NCI-H2196 treated with DMSO at 0.1 percent for 48 hours (cell line): ENCODE data around the gene CDHR5.

Experiments
- DNase-seq: peaks from one replicate; lab custom pipeline; 2025; ENCODE audit not compliant: unreplicated experiment; lab: John Stamatoyannopoulos, UW

Gene CDHR5

DNA sequence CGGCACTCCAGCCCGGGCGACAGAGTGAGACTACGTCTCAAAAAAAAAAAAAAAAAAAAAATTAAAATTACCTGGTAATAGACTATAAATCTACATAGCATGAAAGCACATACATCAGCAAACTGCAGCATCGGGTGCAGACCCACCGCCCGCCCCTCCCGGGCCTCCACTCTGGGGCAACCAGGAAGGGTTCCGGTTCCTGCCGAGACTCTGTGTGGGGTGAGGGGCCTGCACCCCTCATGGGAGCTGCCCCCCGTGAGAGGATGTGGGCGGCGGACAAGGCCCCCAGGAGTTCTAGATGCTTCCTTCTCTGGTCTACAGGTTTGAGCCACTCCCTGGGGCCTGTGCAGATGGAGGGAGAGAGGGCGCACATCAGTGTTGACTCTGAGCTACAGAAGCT is 21.5 kb upstream of the CDHR5 start:
- DNase-seq: no peak

DNA sequence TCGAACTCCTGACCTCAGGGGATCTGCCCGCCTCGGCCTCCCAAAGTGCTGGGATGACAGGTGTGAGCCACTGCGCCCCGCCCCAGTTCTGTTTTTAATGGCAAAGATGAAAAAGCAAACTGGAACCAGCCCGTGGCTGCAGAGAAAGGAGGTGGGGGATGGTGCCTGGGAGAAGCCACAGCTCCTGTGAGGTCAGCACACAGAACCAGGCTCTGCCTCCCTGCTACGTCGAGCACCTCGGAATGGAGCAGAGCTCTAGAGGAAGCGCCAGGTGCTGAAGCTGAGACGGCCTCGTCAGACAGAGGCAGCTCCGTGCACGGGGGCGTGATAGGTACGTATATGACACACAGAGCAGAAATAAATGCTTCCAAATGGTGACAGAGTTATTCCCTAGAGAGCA is 20.8 kb upstream of the CDHR5 start:
- no peak for DNase-seq

- DNase-seq: no peak
These were observed 19.3 kb upstream of the CDHR5 start for GRCh38 chr11:643849-644738.

GRCh38 chr11:643366-643765 is 18.6 kb upstream of the CDHR5 start:
- DNase-seq: no peak

- no peak for DNase-seq
These were observed 17.1 kb upstream of the CDHR5 start for GRCh38 chr11:641806-642370.

DNA sequence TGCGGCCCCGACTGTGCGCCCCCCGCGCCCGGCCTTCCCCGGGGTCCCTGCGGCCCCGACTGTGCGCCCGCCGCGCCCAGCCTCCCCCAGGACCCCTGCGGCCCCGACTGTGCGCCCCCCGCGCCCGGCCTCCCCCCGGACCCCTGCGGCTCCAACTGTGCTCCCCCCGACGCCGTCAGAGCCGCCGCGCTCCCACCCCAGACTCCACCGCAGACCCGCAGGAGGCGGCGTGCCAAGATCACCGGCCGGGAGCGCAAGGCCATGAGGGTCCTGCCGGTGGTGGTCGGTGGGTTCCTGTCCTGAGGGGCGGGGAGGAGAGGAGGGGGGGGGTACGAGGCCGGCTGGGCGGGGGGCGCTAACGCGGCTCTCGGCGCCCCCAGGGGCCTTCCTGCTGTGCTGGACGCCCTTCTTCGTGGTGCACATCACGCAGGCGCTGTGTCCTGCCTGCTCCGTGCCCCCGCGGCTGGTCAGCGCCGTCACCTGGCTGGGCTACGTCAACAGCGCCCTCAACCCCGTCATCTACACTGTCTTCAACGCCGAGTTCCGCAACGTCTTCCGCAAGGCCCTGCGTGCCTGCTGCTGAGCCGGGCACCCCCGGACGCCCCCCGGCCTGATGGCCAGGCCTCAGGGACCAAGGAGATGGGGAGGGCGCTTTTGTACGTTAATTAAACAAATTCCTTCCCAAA is 15.4 kb upstream of the CDHR5 start:
- no peak for DNase-seq

- DNase-seq: no peak
These were observed 14.7 kb upstream of the CDHR5 start for GRCh38 chr11:639332-639955.

DNA sequence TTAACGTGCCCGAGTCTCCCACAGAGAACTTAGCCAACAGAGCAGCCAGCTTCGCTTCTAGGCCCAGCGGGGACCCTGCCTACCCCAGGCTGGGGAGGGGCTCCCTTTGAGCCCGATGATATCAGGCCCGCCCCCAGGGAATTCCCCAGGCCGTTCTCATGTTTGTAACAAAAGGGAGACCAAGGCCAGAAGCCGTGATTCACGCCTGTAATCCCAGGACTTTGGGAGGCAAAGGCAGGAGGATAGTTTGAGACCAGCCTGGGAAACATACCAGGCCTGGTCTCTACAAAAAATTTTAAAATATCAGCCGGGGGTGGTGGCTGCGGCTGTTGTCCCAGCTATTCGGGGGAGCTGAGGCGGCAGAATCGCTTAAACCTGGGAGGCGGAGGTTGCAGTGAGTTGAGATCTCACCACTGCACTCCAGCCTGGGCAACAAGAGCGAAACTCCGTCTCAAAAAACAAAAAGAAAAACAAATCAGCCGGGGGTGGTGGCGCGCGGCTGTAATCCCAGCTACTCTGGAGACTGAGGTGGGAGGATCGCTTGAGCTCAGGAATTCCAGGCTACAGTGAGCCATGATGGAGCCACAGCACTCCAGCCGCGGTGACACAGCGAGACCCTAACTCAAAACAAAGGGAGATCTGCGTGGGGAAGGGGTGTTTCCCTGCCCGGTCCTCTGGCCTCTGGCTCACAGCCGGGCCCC is 14.0 kb upstream of the CDHR5 start:
- DNase-seq: no peak

GRCh38 chr11:637593-638521 is 13.1 kb upstream of the CDHR5 start:
- DNase-seq: no peak

DNA sequence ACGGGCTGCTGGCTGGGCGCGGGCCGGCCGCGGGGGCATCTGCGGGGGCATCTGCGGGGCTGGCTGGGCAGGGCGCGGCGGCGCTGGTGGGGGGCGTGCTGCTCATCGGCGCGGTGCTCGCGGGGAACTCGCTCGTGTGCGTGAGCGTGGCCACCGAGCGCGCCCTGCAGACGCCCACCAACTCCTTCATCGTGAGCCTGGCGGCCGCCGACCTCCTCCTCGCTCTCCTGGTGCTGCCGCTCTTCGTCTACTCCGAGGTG is 12.5 kb upstream of the CDHR5 start:
- no peak for DNase-seq

DNA sequence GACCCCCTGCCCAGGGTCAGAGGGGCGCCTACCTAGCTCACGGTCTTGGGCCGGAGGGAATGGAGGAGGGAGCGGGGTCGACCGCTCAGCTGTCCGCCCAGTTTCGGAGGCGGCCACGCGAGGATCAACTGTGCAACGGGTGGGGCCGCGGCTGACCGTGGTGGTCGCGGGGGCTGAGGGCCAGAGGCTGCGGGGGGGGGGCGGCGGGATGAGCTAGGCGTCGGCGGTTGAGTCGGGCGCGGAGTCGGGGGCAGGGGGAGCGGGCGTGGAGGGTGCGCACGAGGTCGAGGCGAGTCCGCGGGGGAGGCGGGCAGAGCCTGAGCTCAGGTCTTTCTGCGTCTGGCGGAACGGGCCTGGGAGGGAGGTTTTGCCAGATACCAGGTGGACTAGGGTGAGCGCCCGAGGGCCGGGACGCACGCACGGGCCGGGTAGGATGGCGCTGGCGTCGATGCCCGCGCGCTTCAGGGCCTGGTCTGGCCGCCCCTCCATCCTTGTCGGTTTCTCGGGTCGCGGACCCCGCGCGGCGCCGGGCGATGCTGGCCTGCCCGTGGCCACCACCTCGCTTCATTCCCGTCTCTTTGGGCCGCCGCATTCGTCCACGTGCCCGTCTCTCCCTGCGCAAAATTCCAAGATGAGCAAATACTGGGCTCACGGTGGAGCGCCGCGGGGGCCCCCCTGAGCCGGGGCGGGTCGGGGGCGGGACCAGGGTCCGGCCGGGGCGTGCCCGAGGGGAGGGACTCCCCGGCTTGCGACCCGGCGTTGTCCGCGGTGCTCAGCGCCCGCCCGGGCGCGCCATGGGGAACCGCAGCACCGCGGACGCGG is 12.0 kb upstream of the CDHR5 start, which contains the start of gene DRD4:
TSS of gene DRD4 (plus strand) at position 759 of the 822 bp plus-strand sequence. CDS start at position 795, 36 bp downstream.
- DNase-seq: no peak

DNA sequence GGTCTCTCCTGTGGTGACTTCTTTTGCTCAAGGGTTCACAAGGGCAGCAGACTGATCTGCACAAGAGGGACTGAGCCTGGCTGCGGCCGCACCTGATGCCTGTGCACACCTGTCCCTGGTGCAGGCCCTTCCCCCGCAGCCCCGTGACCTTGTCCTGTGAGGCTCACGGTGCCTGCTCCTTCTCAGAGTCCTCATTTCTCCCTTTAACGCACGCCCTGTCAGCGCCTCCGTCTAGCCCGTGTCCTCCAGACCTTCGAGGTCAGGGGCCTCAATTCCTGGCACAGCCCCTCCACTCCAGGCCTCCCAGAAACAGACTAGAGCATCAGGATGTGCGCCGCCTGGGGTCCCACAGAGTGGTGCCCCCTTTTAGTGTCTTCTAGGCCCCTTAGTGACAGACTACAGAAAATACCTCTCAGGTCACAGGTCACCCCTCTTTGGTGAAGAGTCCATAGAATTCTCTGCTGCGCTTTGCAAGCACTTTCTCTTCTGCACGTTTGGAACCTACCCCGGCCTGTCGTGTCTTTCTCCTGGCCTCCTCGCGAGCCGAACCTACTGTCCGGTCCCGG is 11.3 kb upstream of the CDHR5 start:
- no peak for DNase-seq

- DNase-seq: no peak
These were observed 6.1 kb upstream of the CDHR5 start for GRCh38 chr11:630871-631270.

GRCh38 chr11:629237-629583 is 4.5 kb upstream of the CDHR5 start:
- DNase-seq: no peak

DNA sequence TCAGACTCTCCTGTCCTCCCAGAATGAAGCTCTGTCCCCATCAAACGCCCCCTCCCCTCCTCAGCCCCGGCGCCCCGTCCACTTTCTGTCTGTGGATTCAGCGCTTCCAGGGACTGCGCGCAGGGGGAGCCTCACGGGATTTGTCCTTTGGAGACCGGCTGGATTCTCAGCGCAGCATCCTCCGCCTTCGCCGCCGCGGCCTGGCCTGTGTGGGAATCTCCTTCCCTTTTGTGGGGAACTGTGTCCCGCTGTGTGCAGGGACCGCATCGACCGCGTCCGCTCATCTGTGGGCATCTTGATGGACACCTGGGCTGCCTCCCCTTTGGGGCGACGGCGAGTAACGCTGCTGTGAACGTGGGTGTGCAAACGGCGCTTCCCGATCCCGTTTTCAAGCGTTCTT is 3.3 kb upstream of the CDHR5 start:
- no peak for DNase-seq

- DNase-seq: no peak
These were observed 2.5 kb upstream of the CDHR5 start for GRCh38 chr11:627308-627576.

DNA sequence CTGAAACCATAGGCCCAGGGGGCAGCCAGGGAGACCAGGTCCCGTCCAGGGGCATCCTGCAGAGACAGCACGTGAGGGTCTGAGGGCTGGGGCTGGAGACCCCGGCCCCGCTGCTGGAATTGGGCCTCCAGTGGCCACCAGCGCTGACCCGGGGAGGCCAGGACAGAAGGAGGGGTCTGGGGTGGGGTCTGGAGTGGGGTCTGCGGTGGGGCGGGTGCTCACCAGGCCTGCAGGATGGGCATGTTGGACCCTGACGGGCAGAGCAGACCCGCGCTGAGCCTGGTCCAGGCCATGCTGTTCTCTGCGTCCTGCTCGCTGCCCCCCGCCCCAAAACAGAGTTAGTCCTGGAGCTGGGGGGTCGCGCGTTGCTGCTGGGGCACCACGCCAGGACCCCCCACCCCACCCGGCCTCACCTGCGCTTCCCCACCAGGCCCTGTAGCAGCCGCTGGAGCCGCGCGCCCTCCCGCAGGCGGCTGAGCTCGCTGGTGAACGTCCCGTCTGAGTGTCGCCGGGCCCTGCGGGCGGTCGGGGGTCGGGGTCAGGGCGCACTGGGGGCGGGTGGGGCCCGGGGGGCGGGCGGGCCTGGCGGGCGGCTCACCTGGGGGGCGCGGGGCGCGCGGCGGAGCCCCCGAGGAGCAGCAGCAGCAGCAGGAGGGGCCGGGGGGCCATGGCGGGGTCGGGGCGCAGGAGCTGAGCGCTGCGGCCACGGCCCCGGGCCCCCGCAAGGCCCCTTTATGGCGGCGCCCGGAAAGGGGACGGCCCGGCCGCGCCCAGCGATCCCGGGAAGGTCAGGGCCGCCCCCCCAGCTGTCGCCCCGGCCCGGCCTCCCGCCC is 1.9 kb upstream of the CDHR5 start, which contains the start of gene SCT:
TSS of gene SCT (minus strand) at position 707 of the 833 bp plus-strand sequence. CDS start at position 669, 38 bp downstream.
- DNase-seq: no peak

DNA sequence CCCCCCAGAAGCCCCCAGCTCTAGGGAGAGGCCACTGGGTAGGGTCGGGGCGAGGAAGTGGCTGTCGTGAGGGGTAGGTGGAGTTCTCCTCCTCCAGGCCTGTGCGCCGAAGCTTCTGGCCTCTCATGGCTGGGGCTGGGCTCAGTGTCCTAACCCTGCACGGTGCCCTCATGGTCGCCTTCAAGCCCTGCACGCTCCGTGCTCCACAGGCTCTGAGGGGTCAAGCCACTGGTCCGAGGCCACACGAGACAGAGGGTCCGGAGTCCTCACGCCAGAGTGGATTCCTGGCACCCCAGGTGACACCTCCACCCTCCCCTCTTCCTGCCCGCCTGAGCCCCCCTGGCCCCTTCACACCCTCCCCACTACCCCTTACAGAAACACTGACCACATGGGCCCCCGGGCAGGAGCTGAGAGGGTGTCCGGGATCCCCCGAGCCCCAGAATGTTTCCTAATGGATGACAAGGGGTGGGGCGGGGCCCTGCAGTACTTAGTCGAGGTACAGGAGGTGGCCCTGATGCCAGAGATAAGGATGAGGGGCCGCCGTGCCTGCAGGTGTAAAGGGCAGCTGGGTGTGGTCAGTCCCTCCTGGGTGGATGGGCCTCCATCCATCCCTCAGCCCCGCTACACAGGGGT is 997 bp upstream of the CDHR5 start:
- DNase-seq: no peak
